Measurements from ENCODE around the gene SNRPA1.
A peak's percentile ranks its signal among the peaks of the same experiment; 100 is the strongest.

The SNRPA1 gene

DNA sequence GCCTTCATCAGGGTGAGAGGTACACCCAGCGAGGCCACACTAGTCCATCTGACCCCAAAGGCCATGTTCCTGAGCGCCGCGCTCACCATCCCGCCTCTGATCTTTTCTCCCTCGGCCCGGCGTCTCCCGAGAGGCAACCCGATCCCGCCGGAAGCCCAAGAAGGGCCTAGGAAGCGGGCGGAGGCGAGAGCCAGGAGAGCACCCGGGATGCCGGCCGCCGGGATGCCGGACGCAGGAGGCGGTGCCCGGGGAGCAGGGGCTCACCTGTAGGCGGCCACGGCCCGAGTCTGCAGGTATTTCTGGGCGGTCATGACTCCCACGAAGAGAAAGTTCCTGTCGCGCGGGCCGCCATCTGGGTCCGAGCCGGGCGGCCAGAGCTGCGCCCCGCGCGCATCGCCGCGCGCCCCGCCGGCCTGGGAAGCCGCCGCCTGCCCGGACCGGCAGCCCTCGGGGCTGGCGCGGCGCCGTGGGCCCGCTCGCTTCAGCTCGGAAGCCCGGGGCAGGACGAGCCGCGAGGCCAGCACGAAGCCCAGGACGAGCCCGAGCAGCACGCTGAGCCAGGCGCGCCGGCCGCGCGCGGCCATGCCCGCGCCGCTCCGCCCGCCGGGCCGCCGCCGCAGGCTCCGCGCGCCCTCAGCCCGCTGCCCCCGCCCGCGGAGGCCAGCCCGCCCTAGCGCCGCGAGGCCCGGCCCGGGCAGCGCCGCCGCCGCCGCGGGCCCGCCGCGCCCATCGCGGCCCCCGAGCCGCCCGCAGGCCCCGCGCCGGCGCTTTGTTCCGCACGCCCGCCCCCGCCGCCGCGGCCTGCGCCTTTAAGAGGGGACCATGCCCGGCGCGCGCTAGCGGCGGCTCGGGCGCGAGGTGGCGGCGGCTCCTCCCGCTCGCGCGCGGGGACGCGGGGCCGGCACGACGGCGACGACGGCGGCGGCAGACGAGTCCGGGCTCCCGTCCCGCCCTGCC is 43.9 kb downstream of the SNRPA1 start:
- Histone ChIP-seq H3K27me3 (replicated peaks; ENCODE audit: control insufficient read depth, insufficient read depth, low read length, poor library complexity, severe bottlenecking) (no peaks in the 10 kb centered on the region), H3K4me1 (ENCODE audit: control insufficient read depth, insufficient read depth, low read length, poor library complexity, severe bottlenecking) (peaks cover 25% of the 10 kb centered on the region), H3K36me3 (ENCODE audit: control insufficient read depth, insufficient read depth, low read length) (no peaks in the 10 kb centered on the region), H3K4me3 (ENCODE audit: insufficient read depth, low read depth, low read length, poor library complexity, severe bottlenecking) (peak overlapping the region; percentile 83), H3K27ac (ENCODE audit: insufficient read depth, low read length, poor library complexity, severe bottlenecking) (peak overlapping the region; percentile 45), H3K9me3 (ENCODE audit: control insufficient read depth, low read length) (no peaks in the 10 kb centered on the region)
- peak in 1 of 3 donors; percentile 8 for DNase-seq

DNA sequence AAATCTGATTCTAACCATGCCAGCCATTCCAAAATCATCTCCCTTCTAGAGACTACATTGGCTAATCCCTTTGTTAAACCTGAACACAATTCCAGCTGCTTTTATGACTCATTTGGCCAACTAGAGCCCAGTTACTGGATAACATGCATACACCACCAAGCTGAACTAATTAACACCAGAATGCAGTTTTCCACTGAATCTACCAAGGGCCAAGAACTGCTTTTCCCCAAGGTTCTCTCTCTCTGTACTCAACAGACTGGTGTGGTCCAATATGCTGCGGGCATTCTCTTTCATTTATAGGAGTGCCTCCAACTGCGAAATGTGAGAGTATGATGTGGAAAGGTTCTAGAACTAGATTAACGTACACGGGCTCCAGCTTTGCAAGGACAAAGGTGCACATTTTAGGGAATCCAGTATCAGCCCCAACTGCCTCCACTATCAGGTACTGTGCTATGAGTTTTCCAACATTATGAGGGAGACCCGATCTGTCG is 44.7 kb downstream of the SNRPA1 start:
- no peak overlapping the region for H3K27ac ChIP-seq (ENCODE audit: insufficient read depth, low read length, poor library complexity, severe bottlenecking)
- peaks cover 25% of the 10 kb centered on the region for H3K4me1 ChIP-seq (ENCODE audit: control insufficient read depth, insufficient read depth, low read length, poor library complexity, severe bottlenecking)
- no peak for DNase-seq
- H3K27me3 ChIP-seq (replicated peaks; ENCODE audit: control insufficient read depth, insufficient read depth, low read length, poor library complexity, severe bottlenecking): no peaks in the 10 kb centered on the region
- peak overlapping the region; percentile 72 for H3K4me3 ChIP-seq (ENCODE audit: insufficient read depth, low read depth, low read length, poor library complexity, severe bottlenecking)
- no peaks in the 10 kb centered on the region for H3K9me3 ChIP-seq (ENCODE audit: control insufficient read depth, low read length)
- H3K36me3 ChIP-seq (ENCODE audit: control insufficient read depth, insufficient read depth, low read length): no peaks in the 10 kb centered on the region

DNA sequence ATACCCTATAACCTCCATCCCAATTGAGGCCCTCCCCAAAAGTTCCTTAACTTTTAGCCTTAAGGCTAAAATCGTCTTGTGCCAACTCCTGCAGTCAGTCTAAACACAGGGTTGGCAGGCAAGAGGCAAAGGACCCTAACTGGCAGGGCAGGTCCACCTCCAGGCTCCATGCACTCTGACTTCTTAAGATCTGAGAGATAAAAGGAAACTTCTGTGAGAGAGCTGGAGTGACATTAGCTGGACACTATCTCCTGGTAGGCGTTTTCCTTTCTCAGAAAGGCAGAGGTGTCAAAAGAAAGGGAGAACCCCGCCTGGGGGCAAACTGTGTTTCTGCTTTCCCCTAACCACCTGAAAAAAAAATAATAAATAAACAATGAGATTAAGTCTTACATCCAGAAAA is 46.8 kb downstream of the SNRPA1 start:
- Histone ChIP-seq H3K36me3 (ENCODE audit: control insufficient read depth, insufficient read depth, low read length) (no peaks in the 10 kb centered on the region), H3K9me3 (ENCODE audit: control insufficient read depth, low read length) (no peaks in the 10 kb centered on the region), H3K27me3 (replicated peaks; ENCODE audit: control insufficient read depth, insufficient read depth, low read length, poor library complexity, severe bottlenecking) (no peaks in the 10 kb centered on the region), H3K27ac (ENCODE audit: insufficient read depth, low read length, poor library complexity, severe bottlenecking) (no peak overlapping the region), H3K4me3 (ENCODE audit: insufficient read depth, low read depth, low read length, poor library complexity, severe bottlenecking) (no peak overlapping the region), H3K4me1 (ENCODE audit: control insufficient read depth, insufficient read depth, low read length, poor library complexity, severe bottlenecking) (peaks cover 41% of the 10 kb centered on the region)
- no peak for DNase-seq

- H3K9me3 ChIP-seq (ENCODE audit: control insufficient read depth, low read length): no peaks in the 10 kb centered on the region
- H3K27me3 ChIP-seq (replicated peaks; ENCODE audit: control insufficient read depth, insufficient read depth, low read length, poor library complexity, severe bottlenecking): no peaks in the 10 kb centered on the region
- no peak overlapping the region for H3K27ac ChIP-seq (ENCODE audit: insufficient read depth, low read length, poor library complexity, severe bottlenecking)
- DNase-seq: no peak
- no peak overlapping the region for H3K4me3 ChIP-seq (ENCODE audit: insufficient read depth, low read depth, low read length, poor library complexity, severe bottlenecking)
- no peaks in the 10 kb centered on the region for H3K36me3 ChIP-seq (ENCODE audit: control insufficient read depth, insufficient read depth, low read length)
- H3K4me1 ChIP-seq (ENCODE audit: control insufficient read depth, insufficient read depth, low read length, poor library complexity, severe bottlenecking): peaks cover 53% of the 10 kb centered on the region
These were observed 48.0 kb downstream of the SNRPA1 start for GRCh38 chr15:101246824-101247745.

DNA sequence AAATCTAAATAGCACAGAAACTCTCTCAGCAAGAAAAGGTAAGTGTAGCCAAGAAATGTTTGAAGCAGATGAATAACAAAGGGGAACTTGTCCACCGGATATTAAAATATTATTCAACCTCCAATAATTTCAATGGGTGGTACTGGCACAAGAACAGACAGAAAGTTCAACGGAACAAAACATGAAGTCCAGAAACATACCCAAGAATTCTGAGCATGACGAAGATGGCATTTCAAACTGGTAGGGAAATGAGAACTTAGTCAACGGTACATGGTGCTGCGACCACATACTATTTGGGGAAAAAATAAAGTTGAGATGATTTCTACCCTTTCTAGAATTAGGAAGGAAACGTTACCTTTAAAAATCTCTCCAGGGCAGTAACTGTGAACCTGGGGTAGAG is 48.7 kb downstream of the SNRPA1 start:
- H3K4me1 ChIP-seq (ENCODE audit: control insufficient read depth, insufficient read depth, low read length, poor library complexity, severe bottlenecking): peaks cover 56% of the 10 kb centered on the region

DNA sequence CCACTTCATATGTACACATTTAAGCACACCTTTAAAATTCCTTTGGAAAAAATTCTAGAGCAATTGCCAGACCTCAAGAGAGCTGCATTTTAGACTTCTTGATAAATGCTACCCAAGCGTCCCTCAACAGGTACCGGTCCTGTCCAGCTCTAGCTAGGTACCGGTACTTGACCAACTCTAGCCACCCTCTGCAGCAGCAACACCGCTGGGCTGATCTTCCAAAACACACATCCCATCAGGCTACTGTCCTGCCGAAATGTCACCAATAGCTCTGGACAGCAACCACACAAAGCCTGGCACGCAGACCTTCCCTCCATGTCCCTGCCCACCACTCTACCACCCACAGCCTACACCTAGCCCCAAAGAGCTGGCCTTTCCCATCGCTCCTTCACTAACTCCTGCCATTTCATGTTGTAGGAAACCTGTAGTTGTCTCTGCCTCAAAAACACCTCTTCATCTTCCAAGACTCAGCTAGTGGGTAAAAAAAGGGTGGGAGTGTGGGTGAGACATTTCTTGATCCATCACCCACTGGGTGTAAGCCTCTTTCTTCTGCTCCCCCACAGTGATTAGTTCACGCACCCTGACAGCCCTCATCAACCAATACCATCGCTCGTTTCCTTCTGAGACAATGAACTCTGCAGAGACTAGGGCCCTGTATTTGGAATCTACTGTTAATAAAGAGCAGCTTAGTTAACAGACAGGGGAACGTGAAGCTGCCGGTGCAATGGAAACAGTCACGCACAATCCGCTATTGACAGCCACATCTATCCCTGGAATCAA is 50.0 kb downstream of the SNRPA1 start:
- H3K36me3 ChIP-seq (ENCODE audit: control insufficient read depth, insufficient read depth, low read length): no peaks in the 10 kb centered on the region
- peaks cover 48% of the 10 kb centered on the region for H3K4me1 ChIP-seq (ENCODE audit: control insufficient read depth, insufficient read depth, low read length, poor library complexity, severe bottlenecking)
- no peak overlapping the region for H3K4me3 ChIP-seq (ENCODE audit: insufficient read depth, low read depth, low read length, poor library complexity, severe bottlenecking)
- H3K27me3 ChIP-seq (replicated peaks; ENCODE audit: control insufficient read depth, insufficient read depth, low read length, poor library complexity, severe bottlenecking): no peaks in the 10 kb centered on the region
- H3K9me3 ChIP-seq (ENCODE audit: control insufficient read depth, low read length): no peaks in the 10 kb centered on the region
- no peak overlapping the region for H3K27ac ChIP-seq (ENCODE audit: insufficient read depth, low read length, poor library complexity, severe bottlenecking)
- no peak for DNase-seq

More for the DNA sequence above, 48.7 kb downstream of the SNRPA1 start:
- H3K4me3 ChIP-seq (ENCODE audit: insufficient read depth, low read depth, low read length, poor library complexity, severe bottlenecking): no peak overlapping the region
- H3K27me3 ChIP-seq (replicated peaks; ENCODE audit: control insufficient read depth, insufficient read depth, low read length, poor library complexity, severe bottlenecking): no peaks in the 10 kb centered on the region
- no peak overlapping the region for H3K27ac ChIP-seq (ENCODE audit: insufficient read depth, low read length, poor library complexity, severe bottlenecking)
- H3K36me3 ChIP-seq (ENCODE audit: control insufficient read depth, insufficient read depth, low read length): no peaks in the 10 kb centered on the region
- H3K9me3 ChIP-seq (ENCODE audit: control insufficient read depth, low read length): no peaks in the 10 kb centered on the region
- no peak for DNase-seq

DNA sequence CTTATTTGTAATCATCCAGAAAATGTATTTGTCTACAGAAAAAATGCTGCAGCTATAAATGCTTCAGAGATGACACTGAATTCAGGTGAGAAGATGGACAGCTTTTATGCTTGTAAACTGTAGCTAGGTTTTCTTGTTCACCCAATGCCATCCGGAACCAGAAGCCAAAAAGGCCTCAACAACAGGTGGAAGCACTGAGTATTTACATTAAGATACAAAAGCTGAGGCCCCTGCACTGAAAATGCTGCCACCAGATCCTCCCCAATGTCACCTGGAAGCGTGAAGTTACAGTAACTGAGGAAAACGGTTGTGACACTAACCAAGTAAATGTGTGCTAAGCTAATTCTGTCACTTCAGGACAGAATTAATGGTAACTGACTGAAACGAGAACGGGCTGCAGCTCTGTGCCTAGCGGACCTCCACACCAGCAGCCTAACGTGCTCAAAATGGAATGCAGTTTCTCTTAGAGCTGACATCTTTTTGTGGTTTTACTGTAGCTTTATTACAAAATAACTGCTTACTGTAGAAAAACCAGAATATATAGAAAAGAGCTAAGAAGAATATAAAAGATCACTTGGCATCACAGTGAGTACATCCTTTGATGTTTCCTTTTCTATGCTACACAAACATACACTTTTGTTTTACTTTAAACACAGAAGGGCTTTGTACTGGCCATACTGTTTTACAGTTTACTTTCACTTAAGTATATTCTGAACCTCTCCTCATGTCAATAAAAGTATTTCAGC is 50.8 kb downstream of the SNRPA1 start:
- Histone ChIP-seq H3K27ac (ENCODE audit: insufficient read depth, low read length, poor library complexity, severe bottlenecking) (no peak overlapping the region), H3K9me3 (ENCODE audit: control insufficient read depth, low read length) (no peaks in the 10 kb centered on the region), H3K27me3 (replicated peaks; ENCODE audit: control insufficient read depth, insufficient read depth, low read length, poor library complexity, severe bottlenecking) (no peaks in the 10 kb centered on the region), H3K4me3 (ENCODE audit: insufficient read depth, low read depth, low read length, poor library complexity, severe bottlenecking) (no peak overlapping the region), H3K36me3 (ENCODE audit: control insufficient read depth, insufficient read depth, low read length) (no peaks in the 10 kb centered on the region), H3K4me1 (ENCODE audit: control insufficient read depth, insufficient read depth, low read length, poor library complexity, severe bottlenecking) (peaks cover 45% of the 10 kb centered on the region)
- DNase-seq: no peak

- no peak overlapping the region for H3K4me3 ChIP-seq (ENCODE audit: insufficient read depth, low read depth, low read length, poor library complexity, severe bottlenecking)
- H3K36me3 ChIP-seq (ENCODE audit: control insufficient read depth, insufficient read depth, low read length): no peaks in the 10 kb centered on the region
- H3K9me3 ChIP-seq (ENCODE audit: control insufficient read depth, low read length): no peaks in the 10 kb centered on the region
- no peaks in the 10 kb centered on the region for H3K27me3 ChIP-seq (replicated peaks; ENCODE audit: control insufficient read depth, insufficient read depth, low read length, poor library complexity, severe bottlenecking)
- H3K27ac ChIP-seq (ENCODE audit: insufficient read depth, low read length, poor library complexity, severe bottlenecking): no peak overlapping the region
- DNase-seq: no peak
- peaks cover 45% of the 10 kb centered on the region for H3K4me1 ChIP-seq (ENCODE audit: control insufficient read depth, insufficient read depth, low read length, poor library complexity, severe bottlenecking)
These were observed 51.6 kb downstream of the SNRPA1 start for GRCh38 chr15:101243420-101243819.

DNA sequence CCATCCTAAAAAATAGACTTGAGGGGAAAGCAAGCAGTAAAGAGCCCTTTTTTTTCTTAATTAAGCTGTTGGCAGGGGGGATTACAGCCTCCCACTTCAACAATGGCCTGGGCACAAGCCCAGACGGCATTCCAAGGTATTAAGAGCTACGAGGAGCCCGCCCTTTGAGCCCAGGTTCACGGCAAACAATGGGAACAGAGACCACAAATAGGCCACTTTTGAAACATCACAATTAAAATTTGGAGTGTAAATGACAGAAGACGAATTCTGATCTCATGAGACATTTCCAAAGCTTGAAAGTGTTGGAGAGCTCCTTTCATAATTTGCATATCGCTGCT is 52.1 kb downstream of the SNRPA1 start:
- peaks cover 45% of the 10 kb centered on the region for H3K4me1 ChIP-seq (ENCODE audit: control insufficient read depth, insufficient read depth, low read length, poor library complexity, severe bottlenecking)
- no peaks in the 10 kb centered on the region for H3K36me3 ChIP-seq (ENCODE audit: control insufficient read depth, insufficient read depth, low read length)
- no peak for DNase-seq
- H3K9me3 ChIP-seq (ENCODE audit: control insufficient read depth, low read length): no peaks in the 10 kb centered on the region
- H3K27ac ChIP-seq (ENCODE audit: insufficient read depth, low read length, poor library complexity, severe bottlenecking): peak overlapping the region; percentile 3
- H3K4me3 ChIP-seq (ENCODE audit: insufficient read depth, low read depth, low read length, poor library complexity, severe bottlenecking): no peak overlapping the region
- H3K27me3 ChIP-seq (replicated peaks; ENCODE audit: control insufficient read depth, insufficient read depth, low read length, poor library complexity, severe bottlenecking): no peaks in the 10 kb centered on the region

All from effector memory CD4-positive, alpha-beta T cell (primary cell).